HL-60 (cell line): ENCODE data around the gene CAMK1D.

ENCODE experiments used
- CTCF ChIP-seq: IDR thresholded peaks from one replicate; pipeline ENCODE4 v1.5.1; 2011; ENCODE audit warnings: low read length, control low read depth, inconsistent platforms; ENCODE audit not compliant: insufficient read depth
- POLR2AphosphoS5 ChIP-seq: IDR thresholded peaks from 2 replicates; pipeline ENCODE4 v1.6.1; 2012; ENCODE audit warnings: low read depth
- REST ChIP-seq: IDR thresholded peaks from 2 replicates; pipeline ENCODE4 v1.6.1; 2012; ENCODE audit warnings: low read depth; ENCODE audit not compliant: insufficient replicate concordance

- TF ChIP-seq CTCF (no peak), REST (no peak), POLR2AphosphoS5 (no peak)
Observed at GRCh38 chr10:12321641-12322040, 27.7 kb upstream of the CAMK1D start.
